CD4-positive, alpha-beta T cell treated with Interleukin-21 for 1 hour (primary cell): ENCODE data around the gene RET.

Experiments used
- DNase-seq: peaks from one replicate; pipeline ENCODE4 v3.0.0-alpha.2; 2020

RET gene

DNA sequence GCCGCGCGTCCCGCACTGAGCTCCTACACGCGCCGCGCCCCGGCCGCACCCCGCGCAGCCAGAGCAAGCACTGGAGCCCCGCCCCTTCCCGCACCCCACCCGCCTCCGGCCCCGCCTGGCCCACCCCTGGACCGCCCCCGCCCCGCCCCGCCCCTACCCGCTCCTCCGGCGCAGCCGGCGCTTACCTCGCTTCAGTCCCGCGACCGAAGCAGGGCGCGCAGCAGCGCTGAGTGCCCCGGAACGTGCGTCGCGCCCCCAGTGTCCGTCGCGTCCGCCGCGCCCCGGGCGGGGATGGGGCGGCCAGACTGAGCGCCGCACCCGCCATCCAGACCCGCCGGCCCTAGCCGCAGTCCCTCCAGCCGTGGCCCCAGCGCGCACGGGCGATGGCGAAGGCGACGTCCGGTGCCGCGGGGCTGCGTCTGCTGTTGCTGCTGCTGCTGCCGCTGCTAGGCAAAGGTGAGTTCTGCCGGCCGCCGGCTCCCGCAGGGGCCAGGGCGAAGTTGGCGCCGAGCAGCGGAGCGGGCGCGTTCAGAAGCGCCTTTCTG is at the start of gene RET:
RET (plus strand) TSS at position 194 of the 545 bp plus-strand sequence; CDS start at position 384, 190 bp downstream.
- peak; percentile 9 for DNase-seq

GRCh38 chr10:43027331-43027955 is 49.4 kb upstream of the RET start:
- no peak for DNase-seq

DNA sequence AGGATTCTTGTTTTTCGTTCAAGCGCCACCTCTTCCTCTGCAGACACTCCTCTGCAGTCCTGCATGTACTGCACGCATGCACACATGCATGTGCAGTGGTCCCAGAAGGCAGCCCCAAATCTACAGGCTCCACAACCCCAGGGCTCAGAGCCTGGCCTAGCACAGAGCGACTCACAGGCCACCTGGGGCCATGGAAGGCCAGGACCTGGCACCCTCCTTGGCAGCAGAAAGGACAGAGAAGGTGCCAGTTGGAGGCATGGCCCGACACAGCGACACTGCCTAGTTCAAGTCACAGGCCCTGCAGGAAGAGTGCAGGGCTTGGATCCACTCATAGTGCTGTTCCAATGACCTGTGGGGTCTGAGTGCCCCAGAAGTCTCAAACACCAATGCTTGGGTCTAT is 48.7 kb upstream of the RET start:
- DNase-seq: no peak

DNA sequence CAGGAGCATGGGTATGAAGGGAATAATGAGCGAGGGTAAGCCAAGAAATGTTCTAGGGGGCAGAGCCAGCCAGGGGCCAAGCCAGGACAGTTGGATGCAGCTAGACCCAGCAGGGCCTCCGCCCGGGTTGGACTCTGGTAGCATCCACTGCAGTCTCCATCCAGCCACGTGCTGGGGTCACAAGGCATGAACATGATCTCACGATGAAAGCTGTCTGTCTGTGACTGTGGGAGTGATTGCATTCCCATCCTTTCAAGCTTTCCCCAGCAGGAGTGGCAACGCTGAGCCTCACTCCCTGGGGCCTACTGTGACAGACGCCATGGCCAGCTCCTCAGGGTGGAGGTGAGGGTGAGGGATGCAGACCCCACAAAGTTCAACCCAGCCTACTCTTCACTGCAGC is 47.8 kb upstream of the RET start:
- DNase-seq: no peak

GRCh38 chr10:43032613-43033012 is 44.3 kb upstream of the RET start:
- no peak for DNase-seq

GRCh38 chr10:43035800-43036199 is 41.1 kb upstream of the RET start:
- no peak for DNase-seq

- no peak for DNase-seq
Measured at GRCh38 chr10:43036481-43037428, 40.1 kb upstream of the RET start.

DNA sequence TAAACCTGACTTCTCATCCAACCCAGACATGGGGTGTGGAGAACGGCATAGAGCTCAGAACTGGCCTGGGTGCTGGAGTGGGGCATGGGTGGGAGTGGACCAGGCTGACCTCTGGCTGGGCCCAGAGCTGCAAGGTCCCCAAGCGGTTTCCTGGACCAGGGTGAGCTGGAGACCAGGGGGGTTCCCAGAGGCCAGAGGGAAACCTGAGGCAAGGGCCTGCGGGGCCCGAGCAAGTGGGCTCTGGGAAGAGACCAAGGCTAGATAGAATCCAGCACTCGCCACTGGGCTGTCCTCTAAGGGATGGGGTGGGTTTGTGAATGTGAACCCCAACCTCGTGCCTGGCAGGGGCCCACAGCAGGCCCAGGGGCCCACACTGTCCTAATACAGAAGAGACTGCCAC is 39.4 kb upstream of the RET start:
- DNase-seq: no peak

GRCh38 chr10:43037942-43038782 is 38.7 kb upstream of the RET start:
- no peak for DNase-seq

DNA sequence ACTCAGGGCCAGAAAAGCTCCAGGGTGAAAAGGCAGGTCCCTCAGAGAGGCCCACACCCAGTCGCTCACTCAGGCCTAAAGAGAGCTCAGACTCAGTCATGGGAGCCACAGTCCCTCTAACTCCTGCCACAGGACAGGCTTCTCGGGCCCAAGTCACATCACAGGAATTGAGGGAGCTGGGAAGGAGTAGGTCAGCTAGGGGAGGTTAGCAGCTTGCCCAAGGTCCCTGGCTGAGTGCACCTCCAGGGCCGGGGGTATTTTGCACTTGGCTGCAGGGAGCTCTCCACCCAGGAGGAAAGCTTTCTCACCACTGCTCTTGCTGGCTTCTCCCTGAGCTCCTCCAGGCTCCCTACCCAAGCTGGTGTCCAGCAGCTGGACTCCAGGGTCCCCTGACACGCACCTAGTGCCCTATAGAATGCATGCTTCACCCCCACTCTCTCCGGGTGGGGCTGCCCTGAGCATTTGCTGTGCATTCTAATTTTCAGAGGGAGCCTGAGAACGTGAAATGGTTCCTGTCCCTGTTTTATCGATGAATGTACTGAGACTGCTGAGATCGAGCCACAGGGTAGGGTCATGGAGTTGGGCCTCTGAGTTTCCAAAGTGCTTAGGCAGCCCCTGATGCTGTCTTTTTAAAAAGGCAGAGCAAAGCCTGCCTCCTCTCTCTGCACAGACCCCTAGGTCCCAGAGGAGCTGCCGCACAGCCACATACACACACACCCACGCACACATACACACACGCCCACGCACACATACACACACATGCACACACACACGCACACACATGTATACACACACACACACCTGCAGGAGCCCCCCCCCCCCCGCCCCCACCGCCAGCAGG is 37.9 kb upstream of the RET start:
- DNase-seq: no peak

GRCh38 chr10:43039624-43040481 is 37.0 kb upstream of the RET start:
- no peak for DNase-seq

DNA sequence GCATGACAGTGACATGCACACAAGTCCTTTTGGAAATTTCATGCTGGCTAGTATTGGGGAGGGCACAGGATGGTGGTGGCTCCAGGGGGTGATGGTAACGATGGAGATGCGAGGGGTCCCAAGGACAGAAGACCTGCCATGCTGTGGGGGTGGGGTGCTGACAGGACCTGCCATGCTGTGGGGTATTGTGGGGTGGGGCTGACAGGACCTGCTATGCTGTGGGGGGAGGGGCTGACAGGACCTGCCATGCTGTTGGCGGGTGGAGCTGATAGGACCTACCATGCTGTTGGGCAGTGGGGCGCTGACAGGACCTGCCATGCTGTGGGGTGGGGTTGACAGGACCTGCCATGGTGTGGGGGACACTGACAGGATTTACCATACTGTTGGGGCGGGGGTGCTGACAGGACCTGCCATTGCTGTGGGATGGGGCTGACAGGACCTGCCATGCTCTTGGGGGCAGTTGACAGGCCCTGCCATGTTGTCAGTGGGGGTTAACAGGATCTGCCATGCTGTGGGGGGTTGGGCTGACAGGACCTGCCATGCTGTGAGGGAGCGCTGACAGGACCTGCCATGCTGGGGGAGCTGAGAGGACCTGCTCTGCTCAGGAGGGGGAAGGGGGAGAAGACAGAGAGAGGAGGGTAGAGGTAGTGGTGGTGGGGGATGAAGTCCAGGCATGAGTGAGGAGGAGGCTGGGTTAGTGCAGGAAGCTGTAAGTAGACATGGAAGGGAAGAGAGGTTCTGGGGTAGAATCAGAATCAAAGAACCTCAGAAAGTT is 36.2 kb upstream of the RET start:
- no peak for DNase-seq

DNA sequence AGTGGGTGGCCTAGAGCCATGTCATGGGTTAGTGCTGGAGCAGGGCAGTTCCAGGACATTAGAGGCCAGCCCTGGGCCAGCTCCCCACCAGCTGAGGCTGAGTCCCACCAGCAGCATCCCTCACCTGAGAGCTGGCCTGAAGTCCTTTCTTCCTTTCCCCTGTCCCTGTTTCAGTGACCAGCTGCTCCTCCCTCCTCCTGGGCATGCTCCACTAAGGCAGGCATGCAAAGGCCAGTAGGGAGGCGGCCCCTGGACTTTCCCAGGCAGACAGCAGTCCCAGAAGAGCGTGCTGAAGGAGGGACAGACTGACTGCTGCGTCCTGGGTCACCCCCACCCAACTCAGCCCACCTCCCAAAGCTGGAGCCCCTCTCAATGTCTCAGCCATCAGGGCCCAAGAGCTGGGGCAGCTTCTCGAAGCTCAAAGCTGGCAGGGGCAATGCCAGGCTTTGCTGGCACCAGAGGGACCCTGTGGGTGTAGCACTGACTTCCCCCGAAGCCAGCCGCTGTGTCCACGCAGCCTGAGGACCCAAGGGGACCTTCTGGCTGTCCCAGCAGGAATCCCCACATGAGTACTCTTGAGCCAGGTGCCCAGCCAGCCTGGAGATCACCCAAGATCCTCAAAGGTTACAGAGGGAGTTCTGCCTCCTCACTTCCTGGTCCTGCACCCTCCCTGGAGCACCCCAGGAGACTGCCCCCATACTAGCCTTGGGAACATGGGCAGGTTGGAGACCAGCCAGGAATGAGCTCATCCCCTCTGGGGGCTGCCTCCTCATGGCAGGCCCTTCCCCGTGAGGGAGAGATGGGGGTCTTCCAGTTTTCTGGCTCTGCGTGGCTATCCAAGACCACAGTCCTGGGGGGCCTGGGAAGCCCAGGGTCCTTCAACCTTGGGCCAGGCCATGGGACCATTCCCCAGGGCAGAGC is 35.2 kb upstream of the RET start:
- no peak for DNase-seq

DNA sequence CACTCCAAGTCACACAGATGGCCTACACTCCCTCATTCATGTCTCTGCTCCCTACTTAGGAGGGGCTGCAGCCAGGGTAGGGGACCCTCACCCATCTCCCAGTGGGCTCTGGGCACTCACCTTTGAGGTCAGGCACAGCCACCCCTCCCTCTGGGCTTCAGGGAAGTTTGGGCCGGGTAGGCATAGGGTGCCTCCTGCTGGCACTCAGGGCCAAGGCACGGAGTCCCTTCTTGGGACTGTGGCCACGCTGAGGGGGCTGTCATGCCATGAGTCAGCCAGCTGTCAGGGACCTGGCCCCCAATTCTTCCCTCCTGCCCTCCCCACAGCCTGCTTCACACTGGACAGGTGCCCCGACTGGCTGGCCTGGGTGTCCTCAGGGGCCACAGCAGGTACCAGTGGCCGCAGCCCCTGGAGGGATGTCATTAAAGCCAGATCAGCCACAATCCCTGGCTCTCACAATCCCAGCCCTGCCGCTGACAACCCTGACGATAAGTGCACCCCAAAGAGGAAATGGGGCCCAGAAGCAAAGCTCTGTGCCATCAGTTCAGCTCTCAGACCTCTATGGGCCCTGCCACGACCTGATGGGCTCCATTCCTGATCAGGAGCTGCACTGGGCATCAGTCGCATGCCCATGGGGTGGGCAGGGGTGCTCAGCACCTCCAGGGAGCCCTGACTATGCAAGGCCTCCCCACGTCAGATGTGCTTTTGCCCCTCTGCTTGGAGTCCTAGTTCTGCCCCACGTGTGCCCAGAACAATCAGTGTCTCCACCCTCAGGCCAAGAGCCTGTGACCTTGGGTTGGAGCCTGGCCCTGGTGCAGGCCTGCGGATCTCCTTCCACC is 34.1 kb upstream of the RET start:
- DNase-seq: no peak

GRCh38 chr10:43043342-43043772 is 33.5 kb upstream of the RET start:
- no peak for DNase-seq

- DNase-seq: no peak
Measured at GRCh38 chr10:43043773-43044447, 33.0 kb upstream of the RET start.

- DNase-seq: no peak
Measured at GRCh38 chr10:43044448-43044921, 32.4 kb upstream of the RET start.
